GM18873 (cell line): Measurements from ENCODE around the gene SLC17A4.

Source experiments
- ATAC-seq: cut with Tn5 transposase; IDR thresholded peaks from one replicate; pipeline ENCODE4 v1.9.1; 2021; ENCODE audit warnings: mild to moderate bottlenecking, moderate library complexity, moderate number of reproducible peaks; ENCODE audit not compliant: unreplicated experiment, low FRiP score

SLC17A4 gene

GRCh38 chr6:25754535-25754934, at the start of gene SLC17A4:
TSS of gene SLC17A4 (plus strand) at chr6:25754742. CDS start at chr6:25761963, 7,221 bp downstream.
- ATAC-seq, result no peak

GRCh38 chr6:25706314-25707014, 48.1 kb upstream of the SLC17A4 start:
- no peak for ATAC-seq

- ATAC-seq, result no peak
Observed at GRCh38 chr6:25709761-25710160, 44.8 kb upstream of the SLC17A4 start.

DNA sequence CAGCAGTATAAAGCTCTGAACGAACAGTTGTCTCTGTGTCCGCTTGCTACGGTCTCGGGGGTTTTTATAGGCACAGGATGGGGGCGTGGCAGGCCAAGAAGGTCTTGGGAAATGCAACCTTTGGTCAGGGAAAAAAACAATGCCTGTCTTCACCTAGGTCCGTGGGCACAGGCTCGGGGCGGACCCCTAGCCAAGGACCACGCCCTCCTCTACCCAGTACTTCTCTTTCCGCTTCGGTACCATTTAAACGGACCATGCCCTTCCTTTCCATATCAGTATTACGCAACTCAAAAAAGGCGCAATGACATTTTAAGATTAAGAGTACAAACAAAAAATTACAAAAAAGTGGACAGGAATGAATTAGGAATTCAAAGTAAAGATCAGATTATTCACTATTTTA, 44.3 kb upstream of the SLC17A4 start:
- no peak for ATAC-seq

DNA sequence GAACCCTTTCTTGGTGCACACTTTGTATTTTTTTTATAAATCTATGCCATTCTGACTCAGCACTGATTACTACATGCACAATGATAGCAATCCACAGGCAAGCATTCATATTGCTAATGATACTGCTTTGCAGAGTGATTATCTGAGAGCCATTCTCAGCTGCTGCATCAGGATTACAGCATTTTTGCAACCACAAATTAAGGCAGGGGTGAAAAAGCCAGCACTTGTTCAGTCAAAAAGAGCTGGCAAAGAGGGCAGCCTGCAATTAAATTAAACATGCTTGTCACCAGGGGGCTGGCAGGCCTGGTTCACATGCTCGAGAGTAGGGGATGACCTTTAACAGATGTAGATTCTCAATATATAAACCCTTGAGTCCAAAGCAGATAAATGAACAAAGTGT, 40.7 kb upstream of the SLC17A4 start:
- ATAC-seq, result no peak

GRCh38 chr6:25714765-25715164, 39.8 kb upstream of the SLC17A4 start:
- no peak for ATAC-seq

DNA sequence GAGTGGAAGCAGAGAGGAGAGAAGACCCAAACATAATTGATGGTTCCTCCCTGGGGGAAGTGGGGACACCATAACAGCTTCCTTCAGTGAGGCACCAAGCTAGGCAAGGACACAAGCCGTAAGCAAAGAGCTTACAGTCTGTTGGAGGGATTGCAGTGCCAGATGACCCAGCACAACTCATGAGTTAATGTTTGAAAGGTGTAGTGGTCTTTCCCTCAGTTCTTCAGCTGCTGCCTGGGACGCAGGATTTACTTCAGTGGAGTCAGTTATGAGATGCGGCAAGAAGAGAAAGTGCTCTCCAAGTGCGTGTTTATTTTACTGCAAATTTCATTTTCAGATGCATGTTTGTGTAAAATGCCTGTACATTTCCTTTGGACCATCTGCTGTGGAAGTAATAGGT, 38.7 kb upstream of the SLC17A4 start:
- ATAC-seq, result no peak

- ATAC-seq, result no peak
Observed at GRCh38 chr6:25717866-25718740, 36.4 kb upstream of the SLC17A4 start.

DNA sequence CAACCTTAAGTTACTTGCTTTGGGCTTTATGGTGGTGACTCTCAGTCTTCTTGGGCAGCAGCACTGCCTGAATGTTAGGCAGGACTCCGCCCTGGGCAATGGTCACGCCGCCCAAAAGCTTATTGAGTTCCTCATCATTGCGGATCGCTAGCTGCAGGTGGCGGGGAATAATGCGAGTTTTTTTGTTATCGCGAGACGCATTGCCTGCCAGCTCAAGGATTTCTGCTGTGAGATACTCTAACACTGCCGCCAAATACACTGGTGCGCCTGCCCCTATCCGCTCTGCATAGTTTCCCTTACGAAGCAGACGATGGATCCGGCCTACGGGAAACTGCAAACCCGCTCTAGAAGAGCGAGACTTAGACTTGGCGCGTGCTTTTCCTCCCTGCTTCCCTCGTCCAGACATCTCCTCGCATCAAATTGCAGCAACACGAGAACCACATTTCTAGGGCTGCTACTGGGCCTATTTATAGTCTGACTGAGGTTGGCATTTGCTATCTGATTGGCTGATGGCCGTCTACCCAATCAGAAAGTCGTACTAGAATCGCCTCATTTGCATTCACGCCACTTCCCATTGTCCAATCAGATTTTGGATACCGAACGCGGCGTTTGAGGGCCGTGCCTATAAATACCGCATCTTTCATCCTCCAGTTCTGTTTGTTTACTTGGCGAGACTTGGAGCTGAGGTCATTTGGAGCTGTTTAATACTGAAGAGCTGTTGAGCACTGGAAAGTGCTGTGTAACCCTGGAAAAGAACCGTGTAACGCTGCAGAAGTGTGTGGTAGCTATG, 28.2 kb upstream of the SLC17A4 start:
- ATAC-seq, result no peak

DNA sequence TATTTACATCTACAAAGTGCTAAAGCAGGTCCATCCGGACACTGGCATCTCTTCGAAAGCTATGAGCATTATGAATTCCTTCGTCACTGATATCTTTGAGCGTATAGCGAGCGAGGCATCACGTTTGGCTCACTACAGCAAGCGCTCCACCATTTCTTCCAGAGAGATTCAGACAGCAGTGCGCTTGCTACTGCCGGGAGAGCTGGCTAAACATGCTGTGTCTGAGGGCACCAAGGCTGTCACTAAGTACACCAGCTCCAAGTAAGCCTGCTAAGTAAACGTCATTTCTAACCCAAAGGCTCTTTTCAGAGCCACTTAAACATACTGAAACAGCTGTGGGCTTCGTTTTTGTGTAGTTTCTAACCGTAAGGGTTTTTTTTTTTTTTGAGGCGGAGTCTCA, 27.5 kb upstream of the SLC17A4 start:
- ATAC-seq, result no peak

GRCh38 chr6:25730907-25731306, 23.6 kb upstream of the SLC17A4 start:
- no peak for ATAC-seq

GRCh38 chr6:25731721-25732120, 22.8 kb upstream of the SLC17A4 start:
- no peak for ATAC-seq

DNA sequence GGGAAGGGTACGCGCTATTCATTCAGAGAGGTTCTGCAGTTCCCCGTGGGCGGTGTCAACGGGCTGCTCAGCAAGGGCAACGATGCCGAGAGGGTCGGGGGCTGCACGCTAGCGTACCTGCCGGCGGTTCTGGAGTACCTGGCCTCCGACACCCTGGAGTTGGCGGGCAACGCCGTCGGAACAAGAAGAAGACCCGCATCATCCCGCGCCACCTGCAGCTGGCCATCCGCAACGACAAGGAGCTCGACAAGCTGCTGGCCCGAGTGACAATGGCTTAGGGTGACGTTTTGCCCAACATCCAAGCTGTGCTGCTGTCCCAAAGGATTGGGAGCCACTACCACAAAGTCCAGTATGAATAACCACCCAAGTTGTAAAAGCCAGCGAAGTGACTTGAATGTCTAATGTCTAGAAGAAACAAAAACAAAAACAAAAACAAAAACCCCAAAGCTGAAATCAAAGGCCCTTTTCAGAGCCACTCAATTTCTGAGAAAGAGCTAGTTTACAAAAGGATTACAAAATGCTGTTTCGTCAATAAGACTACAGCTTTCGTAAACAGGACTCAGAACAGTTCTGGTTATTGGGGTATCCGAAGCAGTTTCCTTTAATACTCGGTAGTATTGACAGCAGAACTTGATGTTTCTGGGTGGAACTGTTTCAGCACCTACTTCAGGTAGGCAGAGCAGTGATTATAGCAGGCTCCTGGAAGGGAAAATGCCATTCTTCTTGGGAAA, 21.9 kb upstream of the SLC17A4 start:
- no peak for ATAC-seq

DNA sequence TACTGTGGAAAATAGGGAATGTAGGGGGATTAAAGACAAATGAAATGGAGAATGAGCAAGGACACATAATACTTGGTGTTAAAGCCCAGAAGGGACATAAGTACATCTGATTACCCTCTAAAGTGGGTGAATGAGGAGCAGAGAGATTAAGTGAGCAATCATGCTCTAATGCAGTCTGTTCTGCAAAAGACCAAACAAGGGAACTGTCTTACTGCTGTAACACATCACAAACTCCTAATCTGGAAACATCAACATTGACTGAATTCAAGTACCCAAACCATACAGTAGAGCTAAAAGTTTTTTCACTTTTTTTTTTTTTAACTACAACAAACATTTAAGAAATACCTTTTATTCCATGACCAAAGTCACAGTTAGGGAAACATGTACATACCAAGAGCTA, 19.3 kb upstream of the SLC17A4 start:
- no peak for ATAC-seq

DNA sequence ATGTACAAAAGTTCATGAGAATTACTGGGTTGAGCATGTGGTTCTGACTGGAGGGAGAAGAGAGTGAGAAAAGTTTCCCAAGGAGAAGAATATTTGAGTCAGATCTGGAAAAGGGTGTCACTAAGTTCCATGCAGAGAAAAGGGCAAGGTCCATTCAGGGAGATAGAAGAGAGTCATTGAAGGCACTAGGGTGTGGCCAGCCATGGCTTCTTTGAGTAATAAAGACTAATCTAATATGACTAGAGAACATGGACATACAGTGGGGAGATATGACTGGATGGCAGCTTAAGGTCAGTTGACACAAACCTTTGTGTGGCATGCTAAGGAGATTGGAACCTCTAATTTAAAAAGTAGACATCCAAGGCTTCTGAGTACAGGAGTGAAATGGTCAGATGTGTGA, 10.7 kb upstream of the SLC17A4 start:
- ATAC-seq, result no peak

DNA sequence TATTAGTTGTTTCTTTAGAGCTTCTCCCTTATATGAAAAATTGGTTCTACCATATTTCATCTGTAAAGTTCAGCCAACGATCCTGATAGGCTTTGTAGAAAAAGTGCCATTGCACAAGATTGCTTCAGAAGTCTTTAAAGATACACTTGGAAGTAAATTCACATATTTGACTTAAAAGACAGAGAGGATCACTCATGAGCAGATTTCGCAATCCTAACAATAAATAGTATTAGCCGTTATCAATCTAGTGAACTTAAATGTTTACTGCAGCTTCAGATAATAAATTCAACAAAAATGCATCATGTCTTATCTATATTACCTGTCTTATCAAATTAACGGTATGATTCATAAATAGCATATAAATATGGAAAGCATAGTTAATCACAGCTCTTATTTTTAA, 8.7 kb upstream of the SLC17A4 start:
- no peak for ATAC-seq

DNA sequence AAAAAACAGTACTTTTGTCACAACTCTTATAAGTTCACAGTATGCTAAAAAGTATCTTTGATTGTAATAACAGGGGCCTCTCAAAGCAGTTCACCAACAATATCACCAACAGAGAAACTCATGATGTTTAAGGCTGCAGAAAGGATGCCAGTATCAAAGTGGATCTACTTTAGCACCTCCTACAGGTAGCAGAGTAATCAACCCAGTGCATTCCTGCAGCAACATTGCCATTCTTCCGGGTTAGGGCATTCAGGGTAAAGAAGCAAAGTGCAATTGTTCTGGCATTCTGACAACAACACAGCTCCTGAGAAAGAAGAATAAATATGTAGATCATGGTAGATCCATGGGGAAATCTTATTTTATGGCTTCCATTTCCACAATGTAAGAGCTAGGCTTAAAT, 7.6 kb upstream of the SLC17A4 start:
- no peak for ATAC-seq

DNA sequence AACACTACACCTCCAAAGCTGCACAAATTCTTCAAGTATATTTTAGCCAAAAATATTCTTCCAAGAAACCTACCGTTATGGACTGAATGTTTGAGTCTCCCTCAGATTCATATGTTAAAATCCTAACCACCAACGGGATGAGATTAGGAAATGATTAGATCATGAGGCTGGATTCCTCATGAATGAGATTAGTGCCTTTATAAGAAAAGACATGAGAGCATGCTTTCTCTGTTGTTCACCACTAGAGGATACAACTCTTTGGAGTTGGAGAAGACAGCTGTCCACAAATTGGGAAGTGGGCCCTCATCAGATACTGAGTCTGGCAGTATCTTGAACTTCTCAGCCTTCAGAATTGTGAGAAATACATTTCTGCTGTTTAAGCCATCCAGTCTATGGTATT, 7.1 kb upstream of the SLC17A4 start:
- ATAC-seq, result no peak

DNA sequence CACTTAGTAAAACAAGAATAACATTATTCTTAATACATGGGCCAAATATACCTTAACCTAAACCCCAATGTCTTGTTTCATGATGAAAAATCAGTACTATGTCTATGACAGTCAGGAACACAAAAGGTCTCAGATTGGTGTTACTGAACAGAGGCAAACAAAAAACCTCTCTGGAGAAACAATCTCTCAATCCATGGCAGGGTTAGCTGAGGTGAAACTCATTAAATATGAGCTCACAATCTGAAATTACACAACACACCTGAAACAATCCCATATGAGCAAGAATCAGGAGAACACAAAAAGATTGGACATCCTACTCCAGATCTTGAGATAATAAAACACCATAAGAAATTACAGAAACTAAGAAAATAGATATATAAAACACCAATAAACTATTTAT, 6.5 kb upstream of the SLC17A4 start:
- ATAC-seq, result no peak
